DMS79 treated with DMSO at 0.1 percent for 48 hours (cell line): ENCODE measurements around the gene CACNA1C.
A peak's percentile ranks its signal among the peaks of the same experiment; 100 is the strongest.

Experiments used
- DNase-seq: peaks from one replicate; lab custom pipeline; 2025; lab: John Stamatoyannopoulos, UW

The CACNA1C gene

GRCh38 chr12:2323532-2324255, 270.9 kb downstream of the CACNA1C start:
- DNase-seq = peak; percentile 39

- peak; percentile 96 for DNase-seq
These were observed 271.6 kb downstream of the CACNA1C start for GRCh38 chr12:2324387-2324786.

GRCh38 chr12:2325519-2325918, 272.7 kb downstream of the CACNA1C start:
- peak; percentile 21 for DNase-seq

GRCh38 chr12:2326470-2326869, 273.7 kb downstream of the CACNA1C start:
- DNase-seq = no peak

- no peak for DNase-seq
These were observed 275.9 kb downstream of the CACNA1C start for GRCh38 chr12:2328661-2329060.

- DNase-seq = no peak
These were observed 276.9 kb downstream of the CACNA1C start for GRCh38 chr12:2329661-2330210.

GRCh38 chr12:2332236-2332635, 279.4 kb downstream of the CACNA1C start:
- no peak for DNase-seq

- no peak for DNase-seq
These were observed 280.2 kb downstream of the CACNA1C start for GRCh38 chr12:2332947-2333346.

- no peak for DNase-seq
These were observed 280.9 kb downstream of the CACNA1C start for GRCh38 chr12:2333491-2334195.

GRCh38 chr12:2334271-2334670, 281.5 kb downstream of the CACNA1C start:
- no peak for DNase-seq

- no peak for DNase-seq
These were observed 281.9 kb downstream of the CACNA1C start for GRCh38 chr12:2334689-2335088.

- peak; percentile 56 for DNase-seq
These were observed 282.3 kb downstream of the CACNA1C start for GRCh38 chr12:2335109-2335508.

GRCh38 chr12:2335513-2335912, 282.7 kb downstream of the CACNA1C start:
- no peak for DNase-seq

- no peak for DNase-seq
These were observed 283.1 kb downstream of the CACNA1C start for GRCh38 chr12:2335916-2336315.

GRCh38 chr12:2336409-2336829, 283.6 kb downstream of the CACNA1C start:
- DNase-seq = no peak

GRCh38 chr12:2337031-2338010, 284.5 kb downstream of the CACNA1C start:
- peak; percentile 15 for DNase-seq

- DNase-seq = no peak
These were observed 285.6 kb downstream of the CACNA1C start for GRCh38 chr12:2338381-2338780.

GRCh38 chr12:2338991-2339431, 286.2 kb downstream of the CACNA1C start:
- DNase-seq = no peak

GRCh38 chr12:2341051-2341751, 288.4 kb downstream of the CACNA1C start:
- DNase-seq = no peak

GRCh38 chr12:2341871-2342270, 289.1 kb downstream of the CACNA1C start:
- DNase-seq = no peak

GRCh38 chr12:2343681-2344080, 290.9 kb downstream of the CACNA1C start:
- DNase-seq = no peak
